ENCODE results near the gene SYT1.

GRCh38 chr12:79274501-79275064, 410.0 kb downstream of the SYT1 start:
- TF ChIP-seq FOXM1 (IDR thresholded peaks at IDR 0.05; ENCODE audit: borderline replicate concordance) (no peak), TARDBP (IDR thresholded peaks at IDR 0.05) (no peak), NFRKB (IDR thresholded peaks at IDR 0.05) (no peak), FOXK2 (IDR thresholded peaks at IDR 0.05) (no peak), L3MBTL2 (conservative IDR thresholded peaks at IDR 0.05) (no peak), BHLHE40 (IDR thresholded peaks at IDR 0.05; ENCODE audit: borderline replicate concordance) (no peak), SUZ12 (IDR thresholded peaks at IDR 0.05) (no peak), SP1 (IDR thresholded peaks at IDR 0.05) (no peak), HDGF (IDR thresholded peaks at IDR 0.05; ENCODE audit: borderline replicate concordance) (no peak), ZNF384 (IDR thresholded peaks at IDR 0.05) (no peak)
